ENCODE results near the gene AFAP1. TPM values are rescaled to one million over a fixed set of nuclear protein-coding genes. Genes with fewer than 3 reads are reported as not detected.

AFAP1 gene
- total RNA-seq, 1 experiment from 2014 or later: 42.1 TPM

- H3K27ac ChIP-seq (ENCODE audit: low read length): no peak overlapping the region
- TF ChIP-seq EZH2 (IDR thresholded peaks at IDR 0.05; ENCODE audit: low read length, unreplicated experiment) (no peak), EZH2phosphoT487 (IDR thresholded peaks at IDR 0.05; ENCODE audit: borderline replicate concordance, low read length) (no peak), CTCF (conservative IDR thresholded peaks at IDR 0.05; ENCODE audit: low read depth, low read length) (no peak)
- H3K36me3 ChIP-seq (ENCODE audit: low read depth, low read length): peaks cover 40% of the 10 kb centered on the region
- H3K9me2 ChIP-seq (replicated peaks; ENCODE audit: low read length): no peaks in the 10 kb centered on the region
- H3F3A ChIP-seq (ENCODE audit: low read length, unreplicated experiment): peaks cover 26% of the 10 kb centered on the region
- H2AFZ ChIP-seq (ENCODE audit: low read length): no peak overlapping the region
- no peak overlapping the region for H3K4me3 ChIP-seq (ENCODE audit: low read length)
- H3K4me1 ChIP-seq (ENCODE audit: insufficient read depth, low read length): peaks cover 41% of the 10 kb centered on the region
- H3K79me2 ChIP-seq (ENCODE audit: low read length): peaks cover 64% of the 10 kb centered on the region
- H3K27me3 ChIP-seq (ENCODE audit: low read length): no peaks in the 10 kb centered on the region
- no TSS peak for BruUV-seq (replicated peaks)
- H3K4me2 ChIP-seq (ENCODE audit: low read length): no peak overlapping the region; the same call in 1 of the 2 replicates
- ChIA-PET POLR2A (ENCODE audit: unreplicated experiment) (no interaction called here), CTCF (no interaction called here)
- no peak for DNase-seq
- ATAC-seq: no peak
- no peak overlapping the region for H3K9ac ChIP-seq (ENCODE audit: low read length)
- intact Hi-C loops (cut with micrococcal nuclease): no loop called here
- H3K9me3 ChIP-seq (ENCODE audit: low read length): no peaks in the 10 kb centered on the region
- H4K20me1 ChIP-seq (ENCODE audit: low read length): no peaks in the 10 kb centered on the region
Measured at GRCh38 chr4:7841071-7841470, 98.6 kb downstream of the AFAP1 start.

GRCh38 chr4:7839856-7840255 lies 99.8 kb downstream of the AFAP1 start:
- H3K4me2 ChIP-seq (ENCODE audit: low read length): no peak overlapping the region
- no peaks in the 10 kb centered on the region for H3K9me3 ChIP-seq (ENCODE audit: low read length)
- ATAC-seq (no peak), DNase-seq (no peak)
- peaks cover 36% of the 10 kb centered on the region for H3K4me1 ChIP-seq (ENCODE audit: insufficient read depth, low read length)
- no peak overlapping the region for H3K27ac ChIP-seq (ENCODE audit: low read length)
- H2AFZ ChIP-seq (ENCODE audit: low read length): no peak overlapping the region
- peaks cover 38% of the 10 kb centered on the region for H3K36me3 ChIP-seq (ENCODE audit: low read depth, low read length)
- H4K20me1 ChIP-seq (ENCODE audit: low read length): no peaks in the 10 kb centered on the region
- H3K9ac ChIP-seq (ENCODE audit: low read length): no peak overlapping the region
- intact Hi-C loops (cut with micrococcal nuclease): no loop called here
- H3F3A ChIP-seq (ENCODE audit: low read length, unreplicated experiment): peaks cover 18% of the 10 kb centered on the region
- ChIA-PET POLR2A (ENCODE audit: unreplicated experiment) (no interaction called here), CTCF (no interaction called here)
- no peak overlapping the region for H3K4me3 ChIP-seq (ENCODE audit: low read length)
- TF ChIP-seq EZH2phosphoT487 (IDR thresholded peaks at IDR 0.05; ENCODE audit: borderline replicate concordance, low read length) (no peak), EZH2 (IDR thresholded peaks at IDR 0.05; ENCODE audit: low read length, unreplicated experiment) (no peak), CTCF (conservative IDR thresholded peaks at IDR 0.05; ENCODE audit: low read depth, low read length) (no peak)
- peaks cover 61% of the 10 kb centered on the region for H3K79me2 ChIP-seq (ENCODE audit: low read length)
- no TSS peak for BruUV-seq (replicated peaks)
- H3K27me3 ChIP-seq (ENCODE audit: low read length): no peaks in the 10 kb centered on the region
- H3K9me2 ChIP-seq (replicated peaks; ENCODE audit: low read length): no peaks in the 10 kb centered on the region

- Histone ChIP-seq H3K79me2 (ENCODE audit: low read length) (peaks cover 59% of the 10 kb centered on the region), H2AFZ (ENCODE audit: low read length) (no peak overlapping the region), H3K4me1 (ENCODE audit: insufficient read depth, low read length) (peaks cover 20% of the 10 kb centered on the region), H3K9me2 (replicated peaks; ENCODE audit: low read length) (no peaks in the 10 kb centered on the region), H3K27ac (ENCODE audit: low read length) (no peak overlapping the region), H3K4me3 (ENCODE audit: low read length) (no peak overlapping the region), H3K27me3 (ENCODE audit: low read length) (no peaks in the 10 kb centered on the region), H3K4me2 (ENCODE audit: low read length) (no peak overlapping the region), H3K36me3 (ENCODE audit: low read depth, low read length) (peaks cover 38% of the 10 kb centered on the region), H4K20me1 (ENCODE audit: low read length) (no peaks in the 10 kb centered on the region), H3K9me3 (ENCODE audit: low read length) (no peaks in the 10 kb centered on the region), H3K9ac (ENCODE audit: low read length) (no peak overlapping the region), H3F3A (ENCODE audit: low read length, unreplicated experiment) (peaks cover 3% of the 10 kb centered on the region)
- intact Hi-C loops (cut with micrococcal nuclease): no loop called here
- POLR2A ChIA-PET (ENCODE audit: unreplicated experiment): interaction anchor here (0.6 kb wide), 1 partner anchor 23 kb away, joined by 3 read pairs; no protein-coding TSS in a partner anchor
- no peak for DNase-seq
- TF ChIP-seq EZH2 (IDR thresholded peaks at IDR 0.05; ENCODE audit: low read length, unreplicated experiment) (no peak), CTCF (conservative IDR thresholded peaks at IDR 0.05; ENCODE audit: low read depth, low read length) (no peak), EZH2phosphoT487 (IDR thresholded peaks at IDR 0.05; ENCODE audit: borderline replicate concordance, low read length) (no peak)
- BruUV-seq (replicated peaks): no TSS peak
- CTCF ChIA-PET: no interaction called here
- ATAC-seq: no peak
Measured at GRCh38 chr4:7838136-7838782, 101.4 kb downstream of the AFAP1 start.
